ENCODE data around the gene RPRD1A. TPM values are rescaled to one million over a fixed set of nuclear protein-coding genes. Genes with fewer than 3 reads are reported as not detected.

RPRD1A gene
- total RNA-seq, 2 experiments from 2014 or later = 21.8 to 25.1 TPM

DNA sequence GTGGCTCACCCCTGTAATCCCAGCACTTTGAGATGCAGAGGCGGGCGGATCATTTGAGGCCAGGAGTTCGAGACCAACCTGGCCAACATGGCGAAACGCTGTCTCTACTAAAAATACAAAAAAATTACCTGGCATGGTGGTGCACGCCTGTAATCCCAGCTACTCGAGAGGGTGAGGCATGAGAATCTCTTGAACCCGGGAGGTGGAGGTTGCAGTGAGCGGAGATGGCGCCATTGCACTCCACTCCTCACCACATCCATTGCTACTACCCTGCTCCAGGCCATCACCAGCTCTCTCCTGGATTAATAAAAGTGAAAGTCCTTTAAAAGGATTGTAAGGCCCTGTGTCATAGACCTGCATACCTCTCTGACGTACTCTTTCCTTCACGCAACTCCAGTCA, 93.7 kb downstream of the RPRD1A start:
- DNase-seq (no peak), ATAC-seq (ENCODE audit: poor library complexity) (no peak)
- peaks cover 26% of the 10 kb centered on the region for H3K4me1 ChIP-seq (ENCODE audit: insufficient read depth, low read length)
- intact Hi-C loops (cut with DNase I, micrococcal nuclease) = loop anchor here (2.0 to 10.0 kb wide), 7 partner anchors 93 to 919 kb away; partner anchors contain the start of genes KIAA1328 (in 2 of the 2), TPGS2 (in 2 of the 2), GALNT1 (in 1 of the 2) and INO80C (in 1 of the 2)
- Mint-ChIP-seq H3K4me3 (peak overlapping the region; percentile 97), H3K27ac (peak overlapping the region; percentile 96), H3K27me3 (no peaks in the 10 kb centered on the region), H3K9me3 (no peaks in the 10 kb centered on the region), H3K4me1 (ENCODE audit: low read depth) (peaks cover 67% of the 10 kb centered on the region), H3K36me3 (ENCODE audit: low read depth) (peaks cover 72% of the 10 kb centered on the region)
- H3K36me3 ChIP-seq (ENCODE audit: insufficient read depth, low read length) = peaks cover 36% of the 10 kb centered on the region
- CTCF ChIA-PET = interaction anchor here (0.5 to 1.1 kb wide), 2 partner anchors 42 to 159 kb away, joined by 3 read pairs; no protein-coding TSS in a partner anchor
- H3K9me3 ChIP-seq (ENCODE audit: control insufficient read depth in 1 of 2, insufficient read depth in 1 of 2, low read length in 2 of 2) = no peaks in the 10 kb centered on the region
- H3K4me3 ChIP-seq (ENCODE audit: low read length) = peak overlapping the region; percentile 73
- no peaks in the 10 kb centered on the region for H3K27me3 ChIP-seq (ENCODE audit: control insufficient read depth in 1 of 2, insufficient read depth in 2 of 2, low read length in 2 of 2)
- H3K27ac ChIP-seq (ENCODE audit: low read depth in 1 of 2, low read length in 2 of 2) = no peak overlapping the region
- POLR2A ChIA-PET = interaction anchor here (1.6 to 3.1 kb wide), 4 partner anchors 93 to 944 kb away, joined by 4 to 29 read pairs (median 20); partner anchors contain the start of genes ELP2, INO80C, RPRD1A and SLC39A6
- TF ChIP-seq, protein P1, sequence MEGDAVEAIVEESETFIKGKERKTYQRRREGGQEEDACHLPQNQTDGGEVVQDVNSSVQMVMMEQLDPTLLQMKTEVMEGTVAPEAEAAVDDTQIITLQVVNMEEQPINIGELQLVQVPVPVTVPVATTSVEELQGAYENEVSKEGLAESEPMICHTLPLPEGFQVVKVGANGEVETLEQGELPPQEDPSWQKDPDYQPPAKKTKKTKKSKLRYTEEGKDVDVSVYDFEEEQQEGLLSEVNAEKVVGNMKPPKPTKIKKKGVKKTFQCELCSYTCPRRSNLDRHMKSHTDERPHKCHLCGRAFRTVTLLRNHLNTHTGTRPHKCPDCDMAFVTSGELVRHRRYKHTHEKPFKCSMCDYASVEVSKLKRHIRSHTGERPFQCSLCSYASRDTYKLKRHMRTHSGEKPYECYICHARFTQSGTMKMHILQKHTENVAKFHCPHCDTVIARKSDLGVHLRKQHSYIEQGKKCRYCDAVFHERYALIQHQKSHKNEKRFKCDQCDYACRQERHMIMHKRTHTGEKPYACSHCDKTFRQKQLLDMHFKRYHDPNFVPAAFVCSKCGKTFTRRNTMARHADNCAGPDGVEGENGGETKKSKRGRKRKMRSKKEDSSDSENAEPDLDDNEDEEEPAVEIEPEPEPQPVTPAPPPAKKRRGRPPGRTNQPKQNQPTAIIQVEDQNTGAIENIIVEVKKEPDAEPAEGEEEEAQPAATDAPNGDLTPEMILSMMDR (IDR thresholded peaks at IDR 0.05) = no peak

GRCh38 chr18:35972197-35973000, 95.0 kb downstream of the RPRD1A start, which contains the start of gene RMP24:
Gene RMP24 (plus strand): TSS chr18:35972679.
- H3K27me3 ChIP-seq (ENCODE audit: control insufficient read depth in 1 of 2, insufficient read depth in 2 of 2, low read length in 2 of 2) = no peaks in the 10 kb centered on the region
- TF ChIP-seq, protein P1 (IDR thresholded peaks at IDR 0.05) = no peak
- no peaks in the 10 kb centered on the region for H3K9me3 ChIP-seq (ENCODE audit: control insufficient read depth in 1 of 2, insufficient read depth in 1 of 2, low read length in 2 of 2)
- Mint-ChIP-seq H3K27me3 (no peaks in the 10 kb centered on the region), H3K4me3 (peak within 1 kb of the TSS; percentile 97), H3K36me3 (ENCODE audit: low read depth) (peaks cover 59% of the 10 kb centered on the region), H3K27ac (peak within 1 kb of the TSS; percentile 96), H3K4me1 (ENCODE audit: low read depth) (peaks cover 72% of the 10 kb centered on the region), H3K9me3 (no peaks in the 10 kb centered on the region)
- POLR2A ChIA-PET = interaction anchor here (0.7 to 3.1 kb wide), 13 partner anchors 22 to 942 kb away, joined by 3 to 29 read pairs (median 4); partner anchors contain the start of genes ELP2, GALNT1, INO80C and MAPRE2
- CTCF ChIA-PET = interaction anchor here (0.9 kb wide), 1 partner anchor 586 kb away, joined by 3 read pairs; no protein-coding TSS in a partner anchor
- DNase-seq (peak; percentile 86 to 97 (median 92)), ATAC-seq (ENCODE audit: poor library complexity) (peak; percentile 82)
- peaks cover 34% of the 10 kb centered on the region for H3K4me1 ChIP-seq (ENCODE audit: insufficient read depth, low read length)
- H3K36me3 ChIP-seq (ENCODE audit: insufficient read depth, low read length) = peaks cover 23% of the 10 kb centered on the region
- peak within 1 kb of the TSS; percentile 84 to 88 for H3K27ac ChIP-seq (ENCODE audit: low read depth in 1 of 2, low read length in 2 of 2)
- peak within 1 kb of the TSS; percentile 73 for H3K4me3 ChIP-seq (ENCODE audit: low read length)
- intact Hi-C loops (cut with DNase I, micrococcal nuclease) = loop anchor here (1.0 to 10.0 kb wide), 7 partner anchors 94 to 918 kb away; partner anchors contain the start of genes KIAA1328 (in 2 of the 2), RPRD1A (in 2 of the 2), TPGS2 (in 2 of the 2) and GALNT1 (in 1 of the 2)

DNA sequence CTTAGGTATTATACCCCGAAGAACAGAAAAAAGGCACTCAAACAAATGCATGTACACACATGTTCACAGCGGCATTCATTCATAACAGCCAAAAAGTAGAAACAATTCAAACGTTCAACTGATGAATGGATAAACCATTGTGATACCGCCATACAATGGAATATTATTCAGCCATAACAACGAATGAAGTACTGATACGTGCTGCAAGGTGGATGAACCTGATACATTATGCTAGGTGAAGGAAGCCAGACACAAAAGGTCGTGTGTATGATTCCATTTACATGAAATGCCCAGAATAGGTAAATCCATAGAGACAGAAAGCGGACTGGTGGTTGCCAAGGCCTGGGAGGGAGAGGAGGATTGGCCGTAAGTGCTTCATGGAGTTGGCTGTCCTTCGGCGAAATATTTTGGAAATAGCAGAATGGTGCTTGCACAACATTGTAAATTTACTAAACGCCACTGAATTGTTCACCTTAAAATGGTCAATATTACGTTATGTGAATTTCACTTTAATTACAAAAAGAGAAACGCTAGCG, 95.6 kb downstream of the RPRD1A start:
- CTCF ChIA-PET = interaction anchor here (0.9 kb wide), 1 partner anchor 585 kb away, joined by 3 read pairs; no protein-coding TSS in a partner anchor

More for the DNA sequence above, 95.6 kb downstream of the RPRD1A start:
- H3K27ac ChIP-seq (ENCODE audit: low read depth in 1 of 2, low read length in 2 of 2) = peak overlapping the region; percentile 74 to 88
- peak overlapping the region; percentile 73 for H3K4me3 ChIP-seq (ENCODE audit: low read length)
- H3K36me3 ChIP-seq (ENCODE audit: insufficient read depth, low read length) = peaks cover 16% of the 10 kb centered on the region
- Mint-ChIP-seq H3K36me3 (ENCODE audit: low read depth) (peaks cover 55% of the 10 kb centered on the region), H3K27me3 (no peaks in the 10 kb centered on the region), H3K4me3 (peak overlapping the region; percentile 97), H3K9me3 (no peaks in the 10 kb centered on the region), H3K27ac (peak overlapping the region; percentile 96), H3K4me1 (ENCODE audit: low read depth) (peaks cover 71% of the 10 kb centered on the region)
- no peaks in the 10 kb centered on the region for H3K9me3 ChIP-seq (ENCODE audit: control insufficient read depth in 1 of 2, insufficient read depth in 1 of 2, low read length in 2 of 2)
- H3K27me3 ChIP-seq (ENCODE audit: control insufficient read depth in 1 of 2, insufficient read depth in 2 of 2, low read length in 2 of 2) = no peaks in the 10 kb centered on the region
- ATAC-seq (ENCODE audit: poor library complexity) (no peak), DNase-seq (peak in 1 of 14 experiments; percentile 9)
- peaks cover 34% of the 10 kb centered on the region for H3K4me1 ChIP-seq (ENCODE audit: insufficient read depth, low read length)
- POLR2A ChIA-PET = interaction anchor here (1.0 to 3.1 kb wide), 9 partner anchors 22 to 931 kb away, joined by 3 to 29 read pairs (median 5); partner anchors contain the start of genes ELP2, GALNT1, INO80C and MAPRE2
- TF ChIP-seq, protein P1 (IDR thresholded peaks at IDR 0.05) = no peak
- intact Hi-C loops (cut with DNase I, micrococcal nuclease) = loop anchor here (1.0 to 10.0 kb wide), 8 partner anchors 95 to 917 kb away; partner anchors contain the start of genes KIAA1328 (in 2 of the 2), RPRD1A (in 2 of the 2), TPGS2 (in 2 of the 2) and GALNT1 (in 1 of the 2)
